Measurements from ENCODE around the gene LIPC.

LIPC gene

GRCh38 chr15:58387130-58387529 is 44.7 kb upstream of the LIPC start:
- TF ChIP-seq CTCF (IDR thresholded peaks at IDR 0.05), result no peak
- Histone ChIP-seq H3K4me3 (ENCODE audit: low read depth in 1 of 2, low read length in 1 of 2) (no peak overlapping the region), H3K4me1 (ENCODE audit: control insufficient read depth in 1 of 2, insufficient read depth in 1 of 2, low read depth in 1 of 2, low read length in 1 of 2) (no peaks in the 10 kb centered on the region), H3K36me3 (no peaks in the 10 kb centered on the region), H3K27ac (no peak overlapping the region), H3K9me3 (no peaks in the 10 kb centered on the region), H3K27me3 (no peaks in the 10 kb centered on the region)

- H3K36me3 ChIP-seq, result no peaks in the 10 kb centered on the region
- TF ChIP-seq CTCF (IDR thresholded peaks at IDR 0.05), result no peak
- H3K4me3 ChIP-seq (ENCODE audit: low read depth in 1 of 2, low read length in 1 of 2), result no peak overlapping the region
- H3K9me3 ChIP-seq, result no peaks in the 10 kb centered on the region
- H3K27me3 ChIP-seq, result no peaks in the 10 kb centered on the region
- no peak overlapping the region for H3K27ac ChIP-seq
- no peaks in the 10 kb centered on the region for H3K4me1 ChIP-seq (ENCODE audit: control insufficient read depth in 1 of 2, insufficient read depth in 1 of 2, low read depth in 1 of 2, low read length in 1 of 2)
Observed at GRCh38 chr15:58388211-58388610, 43.6 kb upstream of the LIPC start.

GRCh38 chr15:58390118-58390517 is 41.7 kb upstream of the LIPC start:
- no peak overlapping the region for H3K27ac ChIP-seq
- no peaks in the 10 kb centered on the region for H3K9me3 ChIP-seq
- H3K4me3 ChIP-seq (ENCODE audit: low read depth in 1 of 2, low read length in 1 of 2), result no peak overlapping the region
- no peaks in the 10 kb centered on the region for H3K4me1 ChIP-seq (ENCODE audit: control insufficient read depth in 1 of 2, insufficient read depth in 1 of 2, low read depth in 1 of 2, low read length in 1 of 2)
- H3K36me3 ChIP-seq, result no peaks in the 10 kb centered on the region
- no peak for TF ChIP-seq CTCF (IDR thresholded peaks at IDR 0.05)
- no peaks in the 10 kb centered on the region for H3K27me3 ChIP-seq

- Histone ChIP-seq H3K4me1 (ENCODE audit: control insufficient read depth in 1 of 2, insufficient read depth in 1 of 2, low read depth in 1 of 2, low read length in 1 of 2) (no peaks in the 10 kb centered on the region), H3K27ac (no peak overlapping the region), H3K27me3 (no peaks in the 10 kb centered on the region), H3K9me3 (no peaks in the 10 kb centered on the region), H3K36me3 (no peaks in the 10 kb centered on the region), H3K4me3 (ENCODE audit: low read depth in 1 of 2, low read length in 1 of 2) (no peak overlapping the region)
- TF ChIP-seq CTCF (IDR thresholded peaks at IDR 0.05), result no peak
Observed at GRCh38 chr15:58390655-58391054, 41.1 kb upstream of the LIPC start.

GRCh38 chr15:58391088-58391487 is 40.7 kb upstream of the LIPC start:
- Histone ChIP-seq H3K4me1 (ENCODE audit: control insufficient read depth in 1 of 2, insufficient read depth in 1 of 2, low read depth in 1 of 2, low read length in 1 of 2) (no peaks in the 10 kb centered on the region), H3K27ac (no peak overlapping the region), H3K36me3 (no peaks in the 10 kb centered on the region), H3K9me3 (no peaks in the 10 kb centered on the region), H3K4me3 (ENCODE audit: low read depth in 1 of 2, low read length in 1 of 2) (no peak overlapping the region), H3K27me3 (no peaks in the 10 kb centered on the region)
- no peak for TF ChIP-seq CTCF (IDR thresholded peaks at IDR 0.05)

- Histone ChIP-seq H3K36me3 (no peaks in the 10 kb centered on the region), H3K4me1 (ENCODE audit: control insufficient read depth in 1 of 2, insufficient read depth in 1 of 2, low read depth in 1 of 2, low read length in 1 of 2) (no peaks in the 10 kb centered on the region), H3K27ac (no peak overlapping the region), H3K27me3 (no peaks in the 10 kb centered on the region), H3K9me3 (no peaks in the 10 kb centered on the region), H3K4me3 (ENCODE audit: low read depth in 1 of 2, low read length in 1 of 2) (no peak overlapping the region)
- TF ChIP-seq CTCF (IDR thresholded peaks at IDR 0.05), result no peak
Observed at GRCh38 chr15:58392141-58392540, 39.6 kb upstream of the LIPC start.
